OCI-LY3 (cell line): ENCODE measurements around the gene KRT35.

Source experiments
- EZH2phosphoT487 ChIP-seq: fragments of 200-600 bp; shearing (Covaris generic); IDR thresholded peaks from 2 replicates; pipeline ENCODE4 v1.6.1; 2018; ENCODE audit warnings: antibody characterized with exemption, mixed run types, low read depth
- TF ChIP-seq, protein P1 (sequence below): fragments of 200-600, 300-600 bp; sonication (generic); IDR thresholded peaks from 2 replicates; pipeline ENCODE4 v1.5.1; 2014; ENCODE audit warnings: antibody characterized with exemption, low read length, low read depth

DNA sequence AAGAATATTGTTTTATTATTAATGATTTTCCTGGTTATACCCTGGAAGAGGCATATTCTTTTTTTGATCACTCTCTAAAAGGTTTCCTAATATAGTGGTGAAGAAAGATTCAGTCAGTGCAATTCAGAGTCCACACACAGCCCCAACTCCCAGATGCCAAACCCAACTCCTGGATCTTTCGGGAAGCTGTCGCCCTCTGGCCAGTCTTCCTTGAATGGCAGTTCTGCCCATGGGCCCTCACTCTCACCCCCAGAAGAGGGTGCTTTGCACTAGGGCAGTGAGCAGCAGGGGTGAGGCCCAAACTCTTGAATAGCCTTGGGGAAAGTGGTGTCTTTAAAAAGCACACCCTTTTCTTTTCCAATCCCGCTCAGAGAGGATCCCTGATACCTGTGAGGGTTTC is 24.7 kb downstream of the KRT35 start:
- TF ChIP-seq, protein P1, sequence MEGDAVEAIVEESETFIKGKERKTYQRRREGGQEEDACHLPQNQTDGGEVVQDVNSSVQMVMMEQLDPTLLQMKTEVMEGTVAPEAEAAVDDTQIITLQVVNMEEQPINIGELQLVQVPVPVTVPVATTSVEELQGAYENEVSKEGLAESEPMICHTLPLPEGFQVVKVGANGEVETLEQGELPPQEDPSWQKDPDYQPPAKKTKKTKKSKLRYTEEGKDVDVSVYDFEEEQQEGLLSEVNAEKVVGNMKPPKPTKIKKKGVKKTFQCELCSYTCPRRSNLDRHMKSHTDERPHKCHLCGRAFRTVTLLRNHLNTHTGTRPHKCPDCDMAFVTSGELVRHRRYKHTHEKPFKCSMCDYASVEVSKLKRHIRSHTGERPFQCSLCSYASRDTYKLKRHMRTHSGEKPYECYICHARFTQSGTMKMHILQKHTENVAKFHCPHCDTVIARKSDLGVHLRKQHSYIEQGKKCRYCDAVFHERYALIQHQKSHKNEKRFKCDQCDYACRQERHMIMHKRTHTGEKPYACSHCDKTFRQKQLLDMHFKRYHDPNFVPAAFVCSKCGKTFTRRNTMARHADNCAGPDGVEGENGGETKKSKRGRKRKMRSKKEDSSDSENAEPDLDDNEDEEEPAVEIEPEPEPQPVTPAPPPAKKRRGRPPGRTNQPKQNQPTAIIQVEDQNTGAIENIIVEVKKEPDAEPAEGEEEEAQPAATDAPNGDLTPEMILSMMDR, result no peak
- no peak for TF ChIP-seq EZH2phosphoT487
